Urinary bladder (tissue), 4 donors: ENCODE data around the gene CCDC51. TPM values are rescaled to one million over a fixed set of nuclear protein-coding genes. Genes with fewer than 3 reads are reported as not detected.
A peak's percentile ranks its signal among the peaks of the same experiment; 100 is the strongest.

Experiments used
- DNase-seq: peaks from one replicate; pipeline ENCODE4 v3.0.0-alpha.2; 2015; ENCODE audit errors: extremely low spot score
- H3K27ac ChIP-seq: one replicate; pipeline ENCODE4 v1.5.1; 2013; ENCODE audit warnings: low read depth, mild to moderate bottlenecking, moderate library complexity
- H3K36me3 ChIP-seq: one replicate; pipeline ENCODE4 v1.6.1; 2013; ENCODE audit warnings: mild to moderate bottlenecking, moderate library complexity; ENCODE audit not compliant: insufficient read depth
- H3K4me1 ChIP-seq: one replicate; pipeline ENCODE4 v1.6.1; 2013; ENCODE audit warnings: mild to moderate bottlenecking, moderate library complexity; ENCODE audit not compliant: insufficient read depth
- H3K4me3 ChIP-seq: one replicate; pipeline ENCODE4 v1.5.1; 2013; ENCODE audit warnings: low read depth, low read length
- WGBS: extraction: QIAGEN DNeasy Blood & Tissue Kit; methylation state at CpG from one replicate; pipeline ENCODE4 v1.1.7; 2013; 5-methylcytosine and 5-hydroxymethylcytosine counted together
- polyA plus RNA-seq: library from polyadenylated mRNA; stranded (reverse); fragments of 200-250 nt; gene quantifications from one replicate; pipeline ENCODE4 v1.2.3, GENCODE V29; 2013
- total RNA-seq: library from RNA; depleted of rRNA; stranded (reverse); fragments of >200 nt; gene quantifications from one replicate; pipeline ENCODE4 v1.2.3, GENCODE V29; 2014
- donor health status: healthy with polysubstance abuse.
- donor health status: healthy.

The CCDC51 gene
- total and polyA plus RNA-seq, 2 donors: 6.0 to 17.6 TPM

- WGBS: 81% methylated on average over 7 of the region's 7 CpGs
- Histone ChIP-seq H3K27ac (no peak overlapping the region), H3K4me3 (no peak overlapping the region), H3K36me3 (peaks cover 5% of the 10 kb centered on the region), H3K4me1 (no peaks in the 10 kb centered on the region)
- DNase-seq: no peak
Measured at GRCh38 chr3:48459773-48460516, 20.0 kb upstream of the CCDC51 start.

- Histone ChIP-seq H3K27ac (no peak overlapping the region), H3K4me1 (no peaks in the 10 kb centered on the region), H3K4me3 (no peak overlapping the region), H3K36me3 (peaks cover 3% of the 10 kb centered on the region)
- no peak for DNase-seq
- 93% methylated on average over 3 of the region's 3 CpGs for WGBS
Measured at GRCh38 chr3:48459331-48459730, 19.4 kb upstream of the CCDC51 start.

DNA sequence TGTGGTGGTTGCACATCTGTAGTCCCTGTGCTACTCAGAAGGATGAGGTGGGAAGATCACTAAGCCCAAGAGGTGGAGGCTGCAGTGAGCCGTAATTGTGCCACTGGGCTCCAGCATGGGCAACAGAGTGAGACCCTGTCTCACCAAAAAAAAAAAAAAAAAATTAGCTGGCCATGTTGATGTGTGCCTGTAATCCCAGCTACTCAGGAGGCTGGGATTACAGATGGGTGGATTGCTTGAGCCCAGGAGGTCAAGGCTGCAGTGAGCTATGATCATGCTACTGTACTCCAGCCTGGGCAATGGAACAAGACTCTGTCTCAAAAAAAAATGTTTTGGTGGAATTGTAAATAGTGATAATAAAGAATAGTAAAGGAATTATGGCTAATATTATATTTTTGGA, 16.5 kb upstream of the CCDC51 start:
- Histone ChIP-seq H3K4me3 (no peak overlapping the region), H3K27ac (no peak overlapping the region), H3K4me1 (no peaks in the 10 kb centered on the region), H3K36me3 (peaks cover 3% of the 10 kb centered on the region)
- DNase-seq: no peak
- WGBS: 96% methylated on average over 1 of the region's 1 CpG

DNA sequence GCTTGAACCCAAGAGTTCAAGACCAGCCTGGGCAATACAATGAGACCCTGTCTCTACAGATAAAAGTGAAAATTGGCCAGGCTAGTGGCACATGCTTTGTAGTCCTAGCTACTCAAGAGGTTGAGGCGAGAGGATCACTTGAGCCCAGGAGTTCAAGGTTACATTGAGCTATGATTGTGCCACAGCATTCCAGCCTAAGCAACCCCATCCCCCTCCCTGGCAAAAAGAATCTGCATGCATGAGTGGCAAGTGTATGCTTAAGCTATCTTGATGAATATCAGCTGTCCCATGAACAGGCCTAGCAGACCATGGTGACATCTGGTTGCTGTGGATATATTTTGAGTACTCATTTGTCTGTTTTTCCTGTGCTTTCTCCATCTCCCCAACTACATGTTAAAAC, 11.4 kb upstream of the CCDC51 start:
- no peak for DNase-seq
- Histone ChIP-seq H3K36me3 (no peaks in the 10 kb centered on the region), H3K4me3 (no peak overlapping the region), H3K4me1 (no peaks in the 10 kb centered on the region), H3K27ac (no peak overlapping the region)
- WGBS: 89% methylated on average over 1 of the region's 1 CpG

- H3K36me3 ChIP-seq: no peaks in the 10 kb centered on the region
- DNase-seq: peak; percentile 54
- no peaks in the 10 kb centered on the region for H3K4me1 ChIP-seq
- WGBS: under 1% methylated on average over 91 of the region's 91 CpGs
- peak within 1 kb of the TSS; percentile 62 for H3K4me3 ChIP-seq
- peak within 1 kb of the TSS; percentile 81 for H3K27ac ChIP-seq
Measured at GRCh38 chr3:48446425-48447193, 6.7 kb upstream of the CCDC51 start, which contains the start of gene ATRIP. Gene ATRIP (plus strand): TSS chr3:48446737. CDS start chr3:48446846, 109 bp downstream.

GRCh38 chr3:48446043-48446424, 6.1 kb upstream of the CCDC51 start:
- Histone ChIP-seq H3K4me3 (peak overlapping the region; percentile 62), H3K36me3 (no peaks in the 10 kb centered on the region), H3K4me1 (no peaks in the 10 kb centered on the region), H3K27ac (peak overlapping the region; percentile 68)
- WGBS: 10% methylated on average over 6 of the region's 6 CpGs
- no peak for DNase-seq

GRCh38 chr3:48445277-48445882, 5.5 kb upstream of the CCDC51 start:
- DNase-seq: no peak
- 79% methylated on average over 6 of the region's 6 CpGs for WGBS

DNA sequence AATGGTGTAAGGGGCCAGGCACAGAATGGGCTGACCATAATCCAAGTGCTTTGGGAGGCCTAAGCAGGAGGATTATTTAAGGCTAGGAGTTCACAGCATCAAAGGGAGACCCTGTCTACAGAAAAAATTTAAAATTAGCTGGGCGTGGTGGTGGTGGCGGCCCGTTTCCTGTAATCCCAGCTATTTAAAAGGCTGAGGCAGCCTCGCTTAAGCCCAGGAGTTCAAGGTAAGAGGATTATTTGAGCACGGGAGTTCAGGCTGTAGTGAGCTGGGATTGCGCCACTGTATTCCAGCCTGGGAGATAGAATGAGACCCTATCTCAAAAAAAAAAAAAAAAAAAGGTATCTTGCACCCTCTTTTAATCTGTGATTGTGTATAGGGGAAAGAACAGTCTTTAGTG, 2.0 kb upstream of the CCDC51 start:
- DNase-seq: no peak
- 78% methylated on average over 6 of the region's 6 CpGs for WGBS
- Histone ChIP-seq H3K27ac (no peak overlapping the region), H3K4me1 (no peaks in the 10 kb centered on the region), H3K36me3 (no peaks in the 10 kb centered on the region), H3K4me3 (no peak overlapping the region)

More at GRCh38 chr3:48445277-48445882, 5.5 kb upstream of the CCDC51 start:
- H3K4me3 ChIP-seq: no peak overlapping the region
- no peaks in the 10 kb centered on the region for H3K36me3 ChIP-seq
- H3K4me1 ChIP-seq: no peaks in the 10 kb centered on the region
- H3K27ac ChIP-seq: no peak overlapping the region

- H3K36me3 ChIP-seq: no peaks in the 10 kb centered on the region
Measured at GRCh38 chr3:48440590-48440958, 655 bp upstream of the CCDC51 start.

DNA sequence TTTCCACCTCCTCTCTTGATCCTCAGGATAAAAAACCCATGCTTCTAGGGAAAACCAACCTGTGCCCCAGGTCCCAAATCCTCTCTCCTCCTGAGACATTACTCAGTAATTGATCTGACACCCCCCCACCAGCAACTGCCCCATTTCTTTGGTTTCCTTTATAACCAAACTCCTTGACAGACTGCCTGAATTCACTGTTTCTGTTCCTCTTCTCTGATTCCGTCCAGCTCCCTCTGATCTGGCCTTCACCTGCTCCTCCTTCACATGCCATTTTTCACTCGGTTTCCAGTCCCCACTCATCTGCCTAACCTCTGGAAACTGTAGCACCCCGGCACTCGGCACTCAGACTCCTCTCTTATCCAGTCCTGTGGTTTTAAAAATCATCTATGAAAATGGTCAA, 2.1 kb downstream of the CCDC51 start:
- Histone ChIP-seq H3K4me3 (no peak overlapping the region), H3K36me3 (no peaks in the 10 kb centered on the region), H3K4me1 (no peaks in the 10 kb centered on the region), H3K27ac (no peak overlapping the region)
- WGBS: 83% methylated on average over 4 of the region's 4 CpGs
- no peak for DNase-seq

More at GRCh38 chr3:48440590-48440958, 655 bp upstream of the CCDC51 start:
- under 1% methylated on average over 21 of the region's 21 CpGs for WGBS
- Histone ChIP-seq H3K4me1 (no peaks in the 10 kb centered on the region), H3K4me3 (peak overlapping the region; percentile 85), H3K27ac (peak overlapping the region; percentile 97)
- DNase-seq: no peak

DNA sequence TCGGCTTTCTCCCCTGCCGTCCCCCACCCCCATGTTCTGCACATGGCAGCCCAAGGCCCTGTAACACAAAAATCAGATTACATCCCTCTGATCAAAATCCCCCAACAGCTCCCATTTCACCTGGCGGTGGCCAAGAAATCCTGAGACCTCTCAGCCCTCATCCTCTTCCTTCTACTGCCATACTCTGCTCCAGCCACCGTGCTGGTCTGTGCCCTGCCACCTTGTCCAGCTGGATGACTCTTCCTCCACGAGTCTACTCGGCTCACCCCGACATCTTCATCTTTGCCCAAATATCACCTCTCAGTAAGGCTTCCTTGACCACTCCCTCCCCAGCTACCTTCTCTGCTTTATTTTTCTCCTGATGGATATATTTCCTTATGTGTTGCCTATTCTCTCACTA, 3.1 kb downstream of the CCDC51 start:
- Histone ChIP-seq H3K36me3 (no peaks in the 10 kb centered on the region), H3K4me3 (no peak overlapping the region), H3K27ac (no peak overlapping the region), H3K4me1 (no peaks in the 10 kb centered on the region)
- 81% methylated on average over 7 of the region's 7 CpGs for WGBS
- DNase-seq: no peak

- DNase-seq: no peak
- Histone ChIP-seq H3K36me3 (no peaks in the 10 kb centered on the region), H3K27ac (no peak overlapping the region), H3K4me1 (no peaks in the 10 kb centered on the region), H3K4me3 (no peak overlapping the region)
- WGBS: 84% methylated on average over 1 of the region's 1 CpG
Measured at GRCh38 chr3:48436477-48436787, 3.5 kb downstream of the CCDC51 start.

DNA sequence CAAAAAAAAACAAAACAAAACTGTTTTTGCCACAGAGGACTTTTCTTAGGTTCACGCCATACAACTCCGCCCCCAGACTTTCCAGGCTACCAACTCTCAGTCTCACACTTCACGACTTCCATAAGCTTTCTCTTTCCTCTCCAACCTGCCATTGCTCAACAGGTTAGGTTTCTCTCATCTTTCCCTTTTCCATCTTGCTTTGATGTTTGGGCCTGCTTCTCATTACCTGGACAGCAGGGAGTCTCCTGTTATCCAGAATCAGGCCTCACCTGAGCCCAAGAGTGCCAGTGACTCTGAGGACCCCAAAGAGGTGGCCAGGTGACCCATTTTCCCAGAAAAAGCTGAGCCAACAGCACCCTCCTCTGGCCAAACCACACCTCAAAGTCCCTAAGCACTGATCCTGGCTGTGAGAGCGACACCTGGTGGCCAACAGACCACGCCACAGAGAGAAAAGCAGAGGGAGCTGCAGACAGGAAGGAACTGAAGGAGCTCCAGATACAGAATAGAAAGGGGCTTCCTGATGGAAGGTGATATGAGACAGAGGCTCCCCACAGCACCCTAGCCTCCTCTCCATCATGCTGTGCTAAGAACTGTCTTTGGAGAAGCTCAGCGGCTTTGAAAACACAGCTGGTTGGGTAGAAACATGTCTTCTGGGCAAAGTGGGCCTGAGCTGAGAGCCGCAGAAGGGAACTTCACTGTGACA, 4.0 kb downstream of the CCDC51 start:
- Histone ChIP-seq H3K27ac (no peak overlapping the region), H3K36me3 (no peaks in the 10 kb centered on the region), H3K4me3 (no peak overlapping the region), H3K4me1 (no peaks in the 10 kb centered on the region)
- peak; percentile 70 for DNase-seq
- 47% methylated on average over 7 of the region's 7 CpGs for WGBS
